ENCODE measurements around the gene CERS2. TPM values are rescaled to one million over a fixed set of nuclear protein-coding genes. Genes with fewer than 3 reads are reported as not detected.

The CERS2 gene
- total RNA-seq, 2 donors from 2014 or later, result 70.9 to 84.8 TPM

- Histone ChIP-seq H3K27me3 (no peaks in the 10 kb centered on the region), H3K36me3 (replicated peaks in 1 of 2; ENCODE audit: insufficient read depth in 1 of 2, low read depth in 2 of 2) (peaks cover 15 to 21% of the 10 kb centered on the region in 2 donors), H3K9me3 (no peaks in the 10 kb centered on the region), H3K27ac (peak overlapping the region in 3 of 4 donors; percentile 1 to 87 (median 33)), H3K4me3 (no peak overlapping the region), H3K4me1 (peaks cover 53% of the 10 kb centered on the region)
- DNase-seq (no peak), ATAC-seq (no peak)
- 23 to 31% methylated on average over 2 of the region's 2 CpGs for WGBS, 2 donors
- TF ChIP-seq CTCF (IDR thresholded peaks at IDR 0.05) (no peak), POLR2A (IDR thresholded peaks at IDR 0.05) (no peak)
- intact Hi-C loops (cut with DNase I), result no loop called here
Observed at GRCh38 chr1:151002611-151003010, 28.0 kb upstream of the CERS2 start.

- intact Hi-C loops (cut with DNase I), result no loop called here
- 70% methylated on average over 2 to 3 of the region's 3 CpGs for WGBS, 2 donors
- no peak for DNase-seq
- H3K27me3 ChIP-seq, result no peaks in the 10 kb centered on the region
- no peak overlapping the region for H3K4me3 ChIP-seq
- H3K27ac ChIP-seq, result peak overlapping the region in 2 of 4 donors; percentile 33 to 87
- peaks cover 15 to 27% of the 10 kb centered on the region in 2 donors for H3K36me3 ChIP-seq (replicated peaks in 1 of 2; ENCODE audit: insufficient read depth in 1 of 2, low read depth in 2 of 2)
- TF ChIP-seq POLR2A (IDR thresholded peaks at IDR 0.05), result no peak
- no peak for TF ChIP-seq CTCF (IDR thresholded peaks at IDR 0.05)
- H3K9me3 ChIP-seq, result no peaks in the 10 kb centered on the region
- H3K4me1 ChIP-seq, result peaks cover 47% of the 10 kb centered on the region
- no peak for ATAC-seq
Observed at GRCh38 chr1:151002051-151002450, 27.4 kb upstream of the CERS2 start.

GRCh38 chr1:151001602-151002001 lies 27.0 kb upstream of the CERS2 start:
- intact Hi-C loops (cut with DNase I), result no loop called here
- ATAC-seq, result no peak
- peaks cover 15 to 31% of the 10 kb centered on the region in 2 donors for H3K36me3 ChIP-seq (replicated peaks in 1 of 2; ENCODE audit: insufficient read depth in 1 of 2, low read depth in 2 of 2)

GRCh38 chr1:151000408-151000807 lies 25.8 kb upstream of the CERS2 start:
- 84 to 96% methylated on average over 3 of the region's 3 CpGs for WGBS, 2 donors
- ATAC-seq (no peak), DNase-seq (no peak)
- intact Hi-C loops (cut with DNase I), result no loop called here
- Histone ChIP-seq H3K27me3 (no peaks in the 10 kb centered on the region), H3K4me1 (peaks cover 47% of the 10 kb centered on the region), H3K4me3 (no peak overlapping the region), H3K9me3 (no peaks in the 10 kb centered on the region), H3K36me3 (replicated peaks in 1 of 2; ENCODE audit: insufficient read depth in 1 of 2, low read depth in 2 of 2) (peaks cover 15 to 33% of the 10 kb centered on the region in 2 donors), H3K27ac (no peak overlapping the region)
- TF ChIP-seq POLR2A (IDR thresholded peaks at IDR 0.05) (no peak), CTCF (IDR thresholded peaks at IDR 0.05) (no peak)

More at GRCh38 chr1:151001602-151002001, 27.0 kb upstream of the CERS2 start:
- no peak overlapping the region for H3K4me3 ChIP-seq
- peaks cover 44% of the 10 kb centered on the region for H3K4me1 ChIP-seq
- 80% methylated on average over 4 of the region's 4 CpGs for WGBS, 2 donors
- no peak for DNase-seq
- H3K27ac ChIP-seq, result peak overlapping the region in 1 of 4 donors; percentile 33
- H3K27me3 ChIP-seq, result no peaks in the 10 kb centered on the region
- no peaks in the 10 kb centered on the region for H3K9me3 ChIP-seq
- no peak for TF ChIP-seq CTCF (IDR thresholded peaks at IDR 0.05)
- TF ChIP-seq POLR2A (IDR thresholded peaks at IDR 0.05), result no peak

- ATAC-seq (no peak), DNase-seq (no peak)
- no peaks in the 10 kb centered on the region for H3K9me3 ChIP-seq
- no peaks in the 10 kb centered on the region for H3K27me3 ChIP-seq
- H3K27ac ChIP-seq, result no peak overlapping the region
- intact Hi-C loops (cut with DNase I), result no loop called here
- TF ChIP-seq CTCF (IDR thresholded peaks at IDR 0.05) (no peak), POLR2A (IDR thresholded peaks at IDR 0.05) (no peak)
- peaks cover 46% of the 10 kb centered on the region for H3K4me1 ChIP-seq
- H3K4me3 ChIP-seq, result no peak overlapping the region
- peaks cover 15 to 33% of the 10 kb centered on the region in 2 donors for H3K36me3 ChIP-seq (replicated peaks in 1 of 2; ENCODE audit: insufficient read depth in 1 of 2, low read depth in 2 of 2)
- WGBS, 2 donors, result 83 to 96% methylated on average over 2 of the region's 2 CpGs
Observed at GRCh38 chr1:150999926-151000325, 25.3 kb upstream of the CERS2 start.
